ENCODE results near the gene CCDC60.

GRCh38 chr12:119475650-119476049, 141.1 kb downstream of the CCDC60 start:
- TF ChIP-seq POLR2A (IDR thresholded peaks at IDR 0.05; ENCODE audit: low read depth, low read length): no peak
- TF ChIP-seq POLR2AphosphoS5 (IDR thresholded peaks at IDR 0.05; ENCODE audit: low read depth, low read length): no peak
- TF ChIP-seq PAX5 (IDR thresholded peaks at IDR 0.05; ENCODE audit: insufficient read depth, low read length, severe bottlenecking): no peak

All from GM12891 (cell line).